Activated T-cell treated with anti-CD3 and anti-CD28 coated beads for 1 hour (primary cell): Measurements from ENCODE around the gene DNAAF9.
A peak's percentile ranks its signal among the peaks of the same experiment; 100 is the strongest.

Source experiments
- DNase-seq: peaks from one replicate; pipeline ENCODE4 v3.0.0-alpha.2; 2020; ENCODE audit warnings: low read depth

DNAAF9 gene

DNA sequence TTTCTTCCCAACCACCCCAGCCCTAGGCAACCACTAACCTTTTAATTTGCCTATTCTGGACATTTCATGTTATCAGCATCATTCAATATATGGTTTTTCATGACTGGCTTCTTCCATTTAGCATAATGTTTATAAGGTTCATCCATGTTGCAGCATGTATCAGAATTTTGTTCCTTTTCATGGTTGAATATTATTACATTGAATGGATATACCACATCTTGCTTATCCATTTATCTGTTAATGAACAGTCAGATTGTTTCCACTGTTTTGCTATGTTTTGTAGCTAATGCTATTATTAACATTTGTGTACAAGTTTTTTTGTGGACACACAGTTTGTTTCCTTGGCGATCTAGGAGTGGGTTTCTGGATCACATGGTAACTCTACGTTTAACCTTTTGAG lies 3.0 kb upstream of the DNAAF9 start:
- DNase-seq: no peak

DNA sequence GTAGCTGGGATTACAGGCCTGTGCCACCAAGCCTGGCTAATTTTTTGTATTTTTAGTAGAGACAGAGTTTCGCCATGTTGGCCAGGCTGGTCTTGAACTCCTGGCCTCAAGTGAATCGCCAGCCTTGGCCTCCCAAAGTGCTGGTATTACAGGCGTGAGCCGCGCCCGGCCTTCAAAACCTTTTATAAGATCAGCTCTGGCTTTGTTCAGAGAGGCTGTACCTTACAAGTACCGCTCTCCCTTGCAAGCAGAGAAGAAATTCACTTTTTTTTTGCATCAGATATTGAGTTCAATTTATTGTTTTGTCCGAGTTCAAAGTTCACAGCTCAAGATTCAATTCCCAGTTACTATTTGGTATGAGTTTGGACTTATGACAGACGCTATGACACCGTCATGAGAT lies 1.9 kb upstream of the DNAAF9 start:
- DNase-seq: no peak

GRCh38 chr20:3407771-3408637 lies 535 bp upstream of the DNAAF9 start:
- DNase-seq: peak; percentile 64

DNA sequence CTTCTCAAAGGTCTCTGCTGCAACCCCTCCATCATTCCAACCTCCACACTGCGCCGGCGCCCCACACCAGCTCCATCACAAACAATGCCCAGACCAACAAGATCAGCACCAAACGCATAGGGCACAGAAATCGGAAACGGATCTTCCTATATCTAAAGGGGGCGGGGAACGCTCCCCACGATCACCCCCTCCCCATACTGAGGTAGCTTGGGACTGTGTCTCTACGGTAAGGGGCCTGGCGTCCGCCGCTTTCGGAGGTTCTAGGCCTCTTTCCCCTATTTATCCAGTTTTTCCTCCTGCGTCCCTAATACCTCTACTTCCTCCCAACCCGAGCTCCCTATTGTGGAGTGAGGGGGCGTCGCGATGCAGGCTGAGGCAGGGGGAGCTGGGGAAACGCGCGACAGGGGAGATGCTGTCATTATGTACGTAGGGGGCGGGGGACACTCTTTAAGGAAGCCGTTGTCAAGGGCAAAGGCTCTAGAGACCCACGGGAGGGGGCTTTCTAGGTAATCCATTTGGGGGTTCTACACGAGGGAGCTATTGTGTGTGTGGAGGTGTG lies 909 bp downstream of the DNAAF9 start:
- DNase-seq: no peak

- DNase-seq: no peak
Measured at GRCh38 chr20:3405696-3406358, 1.6 kb downstream of the DNAAF9 start.

DNA sequence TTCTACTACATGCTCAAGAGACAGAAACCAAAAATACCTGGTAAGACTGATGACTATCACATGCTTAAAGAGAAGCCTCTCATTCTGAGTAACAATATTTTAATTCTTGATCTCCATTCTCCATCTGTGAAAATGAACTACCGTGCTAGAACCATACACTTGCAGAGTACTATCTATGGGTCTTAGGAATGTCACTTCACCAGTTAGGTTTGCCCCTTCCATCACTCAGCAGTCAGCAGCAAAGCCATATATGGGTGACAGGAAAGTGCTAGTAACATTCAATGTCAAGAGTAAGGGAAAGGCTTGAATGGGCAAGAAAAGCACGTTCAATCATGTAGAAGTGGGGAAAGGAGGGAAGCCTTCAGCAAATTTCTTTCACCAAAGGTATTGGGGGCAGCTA lies 2.3 kb downstream of the DNAAF9 start:
- no peak for DNase-seq

DNA sequence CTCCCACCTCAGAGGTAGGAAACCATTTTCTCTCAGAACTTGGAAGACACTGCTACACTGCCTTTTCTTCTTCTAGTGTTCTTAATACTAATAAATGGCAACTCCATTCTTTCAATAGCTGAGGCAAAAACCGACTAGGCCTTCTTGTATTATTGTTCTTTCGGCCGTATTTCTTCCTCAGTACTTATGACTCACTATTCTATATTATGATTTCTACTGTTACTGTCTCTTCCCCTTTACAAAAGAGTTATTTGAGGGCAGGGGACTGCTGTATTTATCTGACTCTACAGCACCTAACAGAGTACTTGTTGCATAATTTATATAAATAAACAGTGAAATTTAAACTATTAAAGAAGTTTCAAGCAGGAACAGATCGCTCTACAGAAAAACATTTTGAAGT lies 3.1 kb downstream of the DNAAF9 start:
- DNase-seq: no peak

DNA sequence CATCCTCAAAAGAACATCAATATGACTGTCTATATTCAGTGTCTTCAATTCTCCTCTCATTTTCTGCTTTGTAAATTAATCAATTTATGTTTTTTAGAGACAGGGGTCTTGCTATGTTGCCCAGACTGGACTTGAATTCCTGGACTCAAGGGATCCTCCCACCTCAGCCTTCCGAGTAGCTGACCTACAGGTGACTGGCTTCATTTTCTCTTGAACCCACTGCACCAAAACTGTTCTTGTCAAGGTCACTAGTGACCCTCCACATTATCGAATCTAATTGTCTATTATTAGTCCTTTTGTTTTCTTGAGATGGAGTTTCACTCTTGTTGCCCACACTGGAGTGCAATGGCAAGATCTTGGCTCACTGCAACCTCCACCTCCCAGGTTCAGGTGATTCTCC lies 3.7 kb downstream of the DNAAF9 start:
- DNase-seq: no peak

GRCh38 chr20:3402453-3402852 lies 5.0 kb downstream of the DNAAF9 start:
- DNase-seq: no peak

GRCh38 chr20:3400260-3401155 lies 7.0 kb downstream of the DNAAF9 start:
- DNase-seq: no peak

DNA sequence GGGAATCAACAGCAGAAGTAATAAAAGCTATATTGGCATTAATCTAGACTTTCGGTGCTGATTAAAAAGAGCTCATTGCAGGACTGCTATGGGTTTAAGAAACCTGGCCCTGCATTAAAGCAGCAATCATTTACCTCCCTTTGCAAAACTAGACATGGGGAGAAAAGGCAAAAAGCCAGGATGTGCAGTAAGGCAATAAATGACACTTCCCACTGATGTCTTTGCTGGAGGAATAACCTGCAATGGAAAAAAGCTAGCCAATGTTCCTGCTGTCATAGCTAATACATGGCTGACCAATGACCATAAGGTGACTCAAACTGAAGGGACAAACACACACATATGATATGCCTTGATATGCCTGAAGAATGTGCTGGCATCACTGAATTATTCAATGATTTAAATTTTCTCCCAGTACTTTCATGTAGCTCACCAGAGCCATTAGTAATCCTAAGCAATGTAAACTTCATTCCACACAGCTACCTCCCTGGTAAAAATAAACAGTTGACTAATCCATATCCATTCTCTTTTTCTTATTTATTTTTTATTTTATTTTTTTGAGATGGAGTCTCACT lies 8.7 kb downstream of the DNAAF9 start:
- no peak for DNase-seq

DNA sequence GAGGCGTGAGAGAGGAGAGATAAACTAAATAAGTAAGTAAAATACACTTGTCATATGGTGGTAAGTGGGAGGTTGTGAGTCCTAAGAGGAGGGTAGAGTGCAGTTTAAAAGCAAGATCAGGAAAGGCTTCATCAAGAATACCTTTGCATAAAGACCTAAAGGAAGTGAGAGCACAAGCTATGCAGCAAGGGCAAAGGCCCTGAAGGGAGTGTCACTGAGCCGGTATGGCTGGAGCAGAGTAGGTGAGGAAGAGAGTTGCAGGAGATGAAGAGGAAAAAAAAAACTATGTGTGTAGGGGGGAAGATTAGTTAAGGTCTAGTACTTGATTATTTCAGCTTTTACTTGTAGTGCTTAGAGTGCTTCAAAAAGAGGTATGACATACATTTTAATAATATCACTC lies 11.0 kb downstream of the DNAAF9 start:
- no peak for DNase-seq

DNA sequence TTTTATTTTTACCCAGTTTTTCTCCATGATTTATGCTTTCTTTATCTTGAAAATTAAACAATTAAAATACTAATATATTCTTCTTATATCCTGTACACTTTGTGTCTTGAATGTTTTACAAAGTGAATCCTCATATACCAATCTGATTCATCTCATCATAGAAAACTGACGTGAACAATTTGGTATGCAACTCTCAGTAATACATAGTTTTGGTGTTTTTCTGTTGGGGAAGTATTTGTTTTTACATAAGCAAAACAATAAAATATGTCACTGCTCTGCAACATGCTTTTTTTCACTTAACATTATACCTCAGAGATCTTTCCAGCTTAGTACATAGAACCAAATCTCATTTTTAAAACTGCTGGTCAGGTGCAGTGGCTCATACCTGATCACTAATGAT lies 14.7 kb downstream of the DNAAF9 start:
- DNase-seq: no peak

- no peak for DNase-seq
Measured at GRCh38 chr20:3390759-3391425, 16.6 kb downstream of the DNAAF9 start.

DNA sequence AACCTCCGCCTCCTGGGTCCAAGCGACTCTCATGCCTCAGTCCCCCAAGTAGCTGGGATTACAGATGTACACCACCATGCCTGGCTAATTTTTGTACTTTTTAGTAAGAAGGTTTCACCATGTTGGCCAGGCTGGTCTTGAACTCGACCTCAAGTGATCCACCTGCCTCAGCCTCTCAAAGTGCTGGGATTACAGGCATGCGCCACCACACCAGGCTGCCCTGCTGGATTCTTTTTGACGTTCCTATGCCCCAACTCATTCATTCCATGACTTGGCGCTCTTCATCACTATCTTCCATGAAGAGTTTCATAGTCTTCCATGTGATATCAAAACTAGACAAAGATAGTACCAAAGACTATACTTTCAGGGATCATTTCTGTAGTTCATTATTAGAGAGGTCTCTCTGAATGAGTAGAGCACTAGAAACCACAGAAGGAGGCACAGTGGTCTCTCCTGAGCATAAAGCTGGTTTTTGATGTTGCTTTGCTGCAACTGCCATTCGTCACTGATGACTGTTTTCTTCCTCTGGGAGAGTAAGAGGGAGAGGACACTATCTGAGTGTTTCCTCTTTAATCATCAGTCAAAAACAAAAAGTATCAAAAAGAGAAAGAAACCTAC lies 23.5 kb downstream of the DNAAF9 start:
- no peak for DNase-seq

GRCh38 chr20:3382836-3383235 lies 24.6 kb downstream of the DNAAF9 start:
- no peak for DNase-seq

GRCh38 chr20:3380228-3381070 lies 27.0 kb downstream of the DNAAF9 start:
- DNase-seq: no peak

DNA sequence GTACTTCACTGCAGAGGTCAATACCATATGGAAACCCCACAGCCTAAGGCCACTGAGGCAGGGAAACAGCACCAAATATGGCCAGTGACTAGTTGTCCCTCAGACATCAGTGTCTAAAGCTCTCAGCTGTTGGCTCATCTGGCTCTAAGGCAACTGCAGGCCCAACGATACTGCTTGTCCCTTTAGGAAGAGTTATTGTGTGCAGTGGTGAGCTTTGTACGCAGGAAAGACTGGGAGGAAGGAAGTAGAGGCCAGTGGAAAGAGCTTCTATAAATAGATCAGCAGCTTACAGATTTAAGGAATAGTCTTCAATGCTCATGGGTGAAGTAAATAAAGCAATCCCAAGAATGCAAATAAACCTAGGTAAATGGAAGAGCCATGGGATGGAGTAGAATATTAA lies 29.3 kb downstream of the DNAAF9 start:
- no peak for DNase-seq

GRCh38 chr20:3377644-3378043 lies 29.8 kb downstream of the DNAAF9 start:
- DNase-seq: no peak

DNA sequence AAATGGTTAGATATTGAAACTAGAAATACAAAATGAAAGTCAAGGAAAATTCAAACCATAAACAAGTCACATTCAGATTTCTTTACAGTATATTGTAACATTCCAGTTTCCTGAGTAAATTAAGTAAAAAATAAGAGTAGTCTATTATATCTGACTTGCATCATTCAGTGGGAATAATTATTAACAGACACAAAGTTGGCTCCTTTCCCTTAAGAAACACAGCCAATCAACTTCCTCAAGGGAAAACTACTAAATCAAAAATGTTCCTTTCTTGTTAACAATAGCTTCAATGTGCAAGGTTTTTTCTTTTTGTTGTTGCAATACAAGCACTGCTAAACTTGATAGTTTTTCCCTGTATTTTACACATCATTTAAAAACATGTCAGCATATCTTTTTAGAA lies 33.2 kb downstream of the DNAAF9 start:
- no peak for DNase-seq
